K562 (cell line): ENCODE results near the gene AVPI1. TPM values are rescaled to one million over a fixed set of nuclear protein-coding genes. Genes with fewer than 3 reads are reported as not detected.

Experiments used
- AFF1 ChIP-seq, 2 experiments: fragments of 450-650 bp; IDR thresholded peaks; 2 replicates each; pipeline ENCODE4 v1.6.1; 2018; ENCODE audit warnings: mild to moderate bottlenecking in 2 of 2, low read depth in 1 of 2; ENCODE audit not compliant: partially characterized antibody in 2 of 2
- HNRNPLL ChIP-seq: fragments of 200-400 bp; formaldehyde crosslinking; IDR thresholded peaks from 2 replicates; pipeline ENCODE4 v1.6.1; 2017; ENCODE audit warnings: low read length, low read depth, mild to moderate bottlenecking; ENCODE audit not compliant: poor library complexity, severe bottlenecking
- PCBP2 ChIP-seq: fragments of 200-400 bp; formaldehyde crosslinking; IDR thresholded peaks from 2 replicates; pipeline ENCODE4 v1.6.1; 2018; ENCODE audit warnings: low read length, low read depth, mild to moderate bottlenecking, moderate library complexity; ENCODE audit not compliant: poor library complexity, severe bottlenecking
- POLR2AphosphoS2 ChIP-seq: IDR thresholded peaks from 2 replicates; pipeline ENCODE4 v1.6.1; 2012; ENCODE audit warnings: low read length, improper control_type of control experiment
- PPARD ChIP-seq: fragments of 250-450 bp; sonication (Bioruptor Pico); IDR thresholded peaks from 2 replicates; pipeline ENCODE4 v1.8.0; 2022; ENCODE audit warnings: inconsistent platforms, mild to moderate bottlenecking, moderate library complexity
- SMAD3 ChIP-seq: fragments of 450-650 bp; formaldehyde crosslinking; conservative IDR thresholded peaks from 2 replicates; pipeline ENCODE4 v1.4.0; 2020; ENCODE audit warnings: mild to moderate bottlenecking
- polyA plus RNA-seq, 8 experiments: library from polyadenylated mRNA; depleted of rRNA in 4 of 8; stranded (reverse) in 5 of 8; unstranded in 3 of 8; fragments of >200 nt; fragmentation: Nextera tagmentation in 2 of 8; fragmentation: Illumina TruSeq in 1 of 8; extraction: Ambion mirVana in 2 of 8; extraction: Trizol in 1 of 8; gene quantifications; 2 replicates each; pipeline versions ENCODE4 v1.2.1 to v1.2.3, GENCODE V29; 2011 to 2014; ENCODE audit warnings: inconsistent platforms in 1 of 8, missing spikeins in 1 of 8
- total RNA-seq, 7 experiments: library from RNA; depleted of rRNA in 6 of 7; stranded (reverse); fragments of >200 nt in 6 of 7; fragmentation: Illumina TruSeq in 2 of 7; extraction: Trizol in 2 of 7; gene quantifications; 2 replicates each; pipeline versions ENCODE4 v1.2.1 to v1.2.3, GENCODE V29; 2011 to 2021; ENCODE audit warnings: low replicate concordance in 1 of 7
- TF ChIP-seq, protein P1 (sequence below): fragments of 200-800 bp; sonication (Bioruptor generic); IDR thresholded peaks from 2 replicates; pipeline ENCODE4 v1.6.1; 2016; ENCODE audit warnings: missing genetic modification characterization, missing compliant biosample characterization
- TF ChIP-seq, protein P2 (sequence below): sonication (generic); IDR thresholded peaks from 2 replicates; pipeline ENCODE4 v1.6.1; 2016
- TF ChIP-seq, protein P3 (sequence below): fragments of 450-650 bp; IDR thresholded peaks from 2 replicates; pipeline ENCODE4 v1.6.1; 2016; ENCODE audit warnings: borderline replicate concordance

AVPI1 gene
- total and polyA plus RNA-seq, 9 of the 15 experiments (the other 6 are each of a cell fraction or from before 2014, with no cell fraction given), result 0.90 to 10.4 (median 7.4) TPM

DNA sequence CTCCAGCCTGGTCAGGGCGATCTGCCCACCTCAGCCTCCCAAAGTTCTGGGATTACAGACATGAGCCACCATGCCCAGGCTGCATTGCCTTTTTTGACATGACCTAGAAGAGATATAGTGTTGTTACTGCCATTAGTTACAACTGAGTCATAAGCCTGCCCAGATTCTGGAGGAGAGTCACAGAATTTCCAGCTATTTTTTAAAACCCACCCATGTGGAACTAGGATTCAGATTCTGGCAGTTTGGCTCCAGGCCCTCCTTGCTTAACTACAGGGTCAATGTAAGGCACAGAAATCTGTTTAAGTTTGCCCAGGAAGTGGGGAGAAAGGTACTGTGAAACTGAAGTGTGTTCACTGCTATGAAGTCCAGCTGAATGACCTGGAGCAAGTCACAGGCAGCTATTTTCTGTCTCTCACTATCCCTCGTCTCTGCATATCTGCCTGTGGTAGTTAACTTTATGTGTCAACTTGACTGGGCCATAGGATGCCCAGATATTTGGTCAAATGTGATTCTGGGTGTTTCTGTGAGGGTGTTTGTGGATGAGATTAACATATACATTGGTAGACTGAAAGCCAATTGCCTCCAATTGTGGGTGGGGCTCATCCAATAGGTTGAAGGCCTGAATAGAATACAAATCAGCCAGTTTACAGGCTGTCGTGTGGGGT lies 18.1 kb upstream of the AVPI1 start (continued):
- no peak for TF ChIP-seq AFF1 (IDR thresholded peaks at IDR 0.05; ENCODE audit: low read depth in 1 of 2, partially characterized antibody in 2 of 2)
- TF ChIP-seq, protein P1, sequence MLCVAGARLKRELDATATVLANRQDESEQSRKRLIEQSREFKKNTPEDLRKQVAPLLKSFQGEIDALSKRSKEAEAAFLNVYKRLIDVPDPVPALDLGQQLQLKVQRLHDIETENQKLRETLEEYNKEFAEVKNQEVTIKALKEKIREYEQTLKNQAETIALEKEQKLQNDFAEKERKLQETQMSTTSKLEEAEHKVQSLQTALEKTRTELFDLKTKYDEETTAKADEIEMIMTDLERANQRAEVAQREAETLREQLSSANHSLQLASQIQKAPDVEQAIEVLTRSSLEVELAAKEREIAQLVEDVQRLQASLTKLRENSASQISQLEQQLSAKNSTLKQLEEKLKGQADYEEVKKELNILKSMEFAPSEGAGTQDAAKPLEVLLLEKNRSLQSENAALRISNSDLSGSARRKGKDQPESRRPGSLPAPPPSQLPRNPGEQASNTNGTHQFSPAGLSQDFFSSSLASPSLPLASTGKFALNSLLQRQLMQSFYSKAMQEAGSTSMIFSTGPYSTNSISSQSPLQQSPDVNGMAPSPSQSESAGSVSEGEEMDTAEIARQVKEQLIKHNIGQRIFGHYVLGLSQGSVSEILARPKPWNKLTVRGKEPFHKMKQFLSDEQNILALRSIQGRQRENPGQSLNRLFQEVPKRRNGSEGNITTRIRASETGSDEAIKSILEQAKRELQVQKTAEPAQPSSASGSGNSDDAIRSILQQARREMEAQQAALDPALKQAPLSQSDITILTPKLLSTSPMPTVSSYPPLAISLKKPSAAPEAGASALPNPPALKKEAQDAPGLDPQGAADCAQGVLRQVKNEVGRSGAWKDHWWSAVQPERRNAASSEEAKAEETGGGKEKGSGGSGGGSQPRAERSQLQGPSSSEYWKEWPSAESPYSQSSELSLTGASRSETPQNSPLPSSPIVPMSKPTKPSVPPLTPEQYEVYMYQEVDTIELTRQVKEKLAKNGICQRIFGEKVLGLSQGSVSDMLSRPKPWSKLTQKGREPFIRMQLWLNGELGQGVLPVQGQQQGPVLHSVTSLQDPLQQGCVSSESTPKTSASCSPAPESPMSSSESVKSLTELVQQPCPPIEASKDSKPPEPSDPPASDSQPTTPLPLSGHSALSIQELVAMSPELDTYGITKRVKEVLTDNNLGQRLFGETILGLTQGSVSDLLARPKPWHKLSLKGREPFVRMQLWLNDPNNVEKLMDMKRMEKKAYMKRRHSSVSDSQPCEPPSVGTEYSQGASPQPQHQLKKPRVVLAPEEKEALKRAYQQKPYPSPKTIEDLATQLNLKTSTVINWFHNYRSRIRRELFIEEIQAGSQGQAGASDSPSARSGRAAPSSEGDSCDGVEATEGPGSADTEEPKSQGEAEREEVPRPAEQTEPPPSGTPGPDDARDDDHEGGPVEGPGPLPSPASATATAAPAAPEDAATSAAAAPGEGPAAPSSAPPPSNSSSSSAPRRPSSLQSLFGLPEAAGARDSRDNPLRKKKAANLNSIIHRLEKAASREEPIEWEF (CRISPR knock-in tag), result no peak
- TF ChIP-seq, protein P2, sequence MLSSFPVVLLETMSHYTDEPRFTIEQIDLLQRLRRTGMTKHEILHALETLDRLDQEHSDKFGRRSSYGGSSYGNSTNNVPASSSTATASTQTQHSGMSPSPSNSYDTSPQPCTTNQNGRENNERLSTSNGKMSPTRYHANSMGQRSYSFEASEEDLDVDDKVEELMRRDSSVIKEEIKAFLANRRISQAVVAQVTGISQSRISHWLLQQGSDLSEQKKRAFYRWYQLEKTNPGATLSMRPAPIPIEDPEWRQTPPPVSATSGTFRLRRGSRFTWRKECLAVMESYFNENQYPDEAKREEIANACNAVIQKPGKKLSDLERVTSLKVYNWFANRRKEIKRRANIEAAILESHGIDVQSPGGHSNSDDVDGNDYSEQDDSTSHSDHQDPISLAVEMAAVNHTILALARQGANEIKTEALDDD, result no peak
- TF ChIP-seq HNRNPLL, result no peak
- no peak for TF ChIP-seq POLR2AphosphoS2
- no peak for TF ChIP-seq PCBP2
- TF ChIP-seq, protein P3, sequence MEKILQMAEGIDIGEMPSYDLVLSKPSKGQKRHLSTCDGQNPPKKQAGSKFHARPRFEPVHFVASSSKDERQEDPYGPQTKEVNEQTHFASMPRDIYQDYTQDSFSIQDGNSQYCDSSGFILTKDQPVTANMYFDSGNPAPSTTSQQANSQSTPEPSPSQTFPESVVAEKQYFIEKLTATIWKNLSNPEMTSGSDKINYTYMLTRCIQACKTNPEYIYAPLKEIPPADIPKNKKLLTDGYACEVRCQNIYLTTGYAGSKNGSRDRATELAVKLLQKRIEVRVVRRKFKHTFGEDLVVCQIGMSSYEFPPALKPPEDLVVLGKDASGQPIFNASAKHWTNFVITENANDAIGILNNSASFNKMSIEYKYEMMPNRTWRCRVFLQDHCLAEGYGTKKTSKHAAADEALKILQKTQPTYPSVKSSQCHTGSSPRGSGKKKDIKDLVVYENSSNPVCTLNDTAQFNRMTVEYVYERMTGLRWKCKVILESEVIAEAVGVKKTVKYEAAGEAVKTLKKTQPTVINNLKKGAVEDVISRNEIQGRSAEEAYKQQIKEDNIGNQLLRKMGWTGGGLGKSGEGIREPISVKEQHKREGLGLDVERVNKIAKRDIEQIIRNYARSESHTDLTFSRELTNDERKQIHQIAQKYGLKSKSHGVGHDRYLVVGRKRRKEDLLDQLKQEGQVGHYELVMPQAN, result no peak
- TF ChIP-seq PPARD, result no peak
- TF ChIP-seq SMAD3 (CRISPR knock-in tag), result no peak
- TF ChIP-seq, all 486 proteins: peak for 0
